DOHH2 (cell line): ENCODE results near the gene CDT1.

Source experiments
- H3F3A ChIP-seq: fragments of 200-600 bp; sonication (generic), shearing (Covaris generic); 2 replicates; pipeline ENCODE4 v1.6.0; 2016; ENCODE audit warnings: antibody characterized with exemption, mild to moderate bottlenecking; ENCODE audit not compliant: control insufficient read depth, insufficient read depth
- H3K27ac ChIP-seq: fragments of 200-600 bp; sonication (generic); 2 replicates; pipeline ENCODE4 v1.5.1; 2014; ENCODE audit warnings: low read depth, mild to moderate bottlenecking, low read length, moderate library complexity
- H3K27me3 ChIP-seq: fragments of 200-600 bp; sonication (generic); 2 replicates; pipeline ENCODE4 v1.6.1; 2014; ENCODE audit warnings: mild to moderate bottlenecking, low read length, mixed read lengths; ENCODE audit not compliant: control insufficient read depth
- H3K36me3 ChIP-seq: fragments of 200-600 bp; sonication (generic); 2 replicates; pipeline ENCODE4 v1.6.1; 2014; ENCODE audit warnings: mild to moderate bottlenecking, low read length, moderate library complexity, mixed read lengths; ENCODE audit not compliant: control insufficient read depth
- H3K4me1 ChIP-seq: fragments of 200-600 bp; sonication (generic); 2 replicates; pipeline ENCODE4 v1.6.1; 2014; ENCODE audit warnings: mild to moderate bottlenecking, low read length, mixed read lengths; ENCODE audit not compliant: control insufficient read depth
- H3K4me2 ChIP-seq: fragments of 200-600 bp; sonication (generic); 2 replicates; pipeline ENCODE4 v1.6.0; 2014; ENCODE audit warnings: mild to moderate bottlenecking, low read length, moderate library complexity
- H3K4me3 ChIP-seq: fragments of 200-600 bp; sonication (generic); 2 replicates; pipeline ENCODE4 v1.5.1; 2014; ENCODE audit warnings: mild to moderate bottlenecking, low read length, mixed read lengths
- H3K79me2 ChIP-seq: fragments of 200-600 bp; sonication (generic); 2 replicates; pipeline ENCODE4 v1.6.1; 2014; ENCODE audit warnings: mild to moderate bottlenecking, low read length, mixed read lengths; ENCODE audit not compliant: control insufficient read depth
- H3K9me2 ChIP-seq: fragments of 200-600 bp; sonication (generic); replicated peaks from 2 replicates; pipeline ENCODE4 v1.6.1; 2014; ENCODE audit warnings: mild to moderate bottlenecking, low read length, mixed read lengths; ENCODE audit not compliant: control insufficient read depth
- H3K9me3 ChIP-seq: fragments of 200-600 bp; sonication (generic); 2 replicates; pipeline ENCODE4 v1.6.1; 2014; ENCODE audit warnings: antibody characterized with exemption, low read length, mixed read lengths; ENCODE audit not compliant: control insufficient read depth, insufficient read depth
- H4K20me1 ChIP-seq: fragments of 200-600 bp; sonication (generic); 2 replicates; pipeline ENCODE4 v1.6.0; 2014; ENCODE audit warnings: low read depth, mild to moderate bottlenecking, antibody characterized with exemption, low read length, moderate library complexity; ENCODE audit not compliant: control insufficient read depth, insufficient read depth
- EZH2phosphoT487 ChIP-seq: fragments of 200-600 bp; sonication (generic); IDR thresholded peaks from 2 replicates; pipeline ENCODE4 v1.6.1; 2017; ENCODE audit warnings: borderline replicate concordance, mild to moderate bottlenecking, antibody characterized with exemption, low read length, moderate library complexity, mixed read lengths
- TF ChIP-seq, protein P1 (sequence below): fragments of 200-600 bp; sonication (generic); IDR thresholded peaks from one replicate; pipeline ENCODE4 v1.5.1; 2014; ENCODE audit warnings: antibody characterized with exemption, mild to moderate bottlenecking, low read depth, low read length; ENCODE audit not compliant: poor library complexity, severe bottlenecking

CDT1 gene

DNA sequence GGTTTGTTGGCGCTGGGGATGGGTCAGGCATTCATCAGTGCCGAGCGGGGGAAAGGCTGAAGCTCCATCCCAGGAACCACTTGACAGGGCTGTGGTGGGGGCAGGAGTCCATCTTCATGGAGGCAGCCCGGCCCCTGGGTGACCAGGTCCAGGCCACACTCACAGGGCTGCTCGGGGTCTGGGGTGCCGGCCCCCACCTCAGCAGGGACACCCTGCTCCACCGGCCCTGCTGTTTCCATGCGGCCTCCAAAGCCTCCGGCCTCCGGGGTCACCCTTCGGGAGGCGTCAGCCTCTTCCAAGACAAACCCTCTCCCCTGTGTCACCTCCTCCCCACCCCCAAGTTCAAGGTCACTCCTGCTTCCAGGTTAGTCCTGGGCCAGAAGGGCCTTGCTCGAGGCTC lies 31.1 kb downstream of the CDT1 start:
- TF ChIP-seq EZH2phosphoT487, result no peak
- TF ChIP-seq, protein P1, sequence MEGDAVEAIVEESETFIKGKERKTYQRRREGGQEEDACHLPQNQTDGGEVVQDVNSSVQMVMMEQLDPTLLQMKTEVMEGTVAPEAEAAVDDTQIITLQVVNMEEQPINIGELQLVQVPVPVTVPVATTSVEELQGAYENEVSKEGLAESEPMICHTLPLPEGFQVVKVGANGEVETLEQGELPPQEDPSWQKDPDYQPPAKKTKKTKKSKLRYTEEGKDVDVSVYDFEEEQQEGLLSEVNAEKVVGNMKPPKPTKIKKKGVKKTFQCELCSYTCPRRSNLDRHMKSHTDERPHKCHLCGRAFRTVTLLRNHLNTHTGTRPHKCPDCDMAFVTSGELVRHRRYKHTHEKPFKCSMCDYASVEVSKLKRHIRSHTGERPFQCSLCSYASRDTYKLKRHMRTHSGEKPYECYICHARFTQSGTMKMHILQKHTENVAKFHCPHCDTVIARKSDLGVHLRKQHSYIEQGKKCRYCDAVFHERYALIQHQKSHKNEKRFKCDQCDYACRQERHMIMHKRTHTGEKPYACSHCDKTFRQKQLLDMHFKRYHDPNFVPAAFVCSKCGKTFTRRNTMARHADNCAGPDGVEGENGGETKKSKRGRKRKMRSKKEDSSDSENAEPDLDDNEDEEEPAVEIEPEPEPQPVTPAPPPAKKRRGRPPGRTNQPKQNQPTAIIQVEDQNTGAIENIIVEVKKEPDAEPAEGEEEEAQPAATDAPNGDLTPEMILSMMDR, result no peak

DNA sequence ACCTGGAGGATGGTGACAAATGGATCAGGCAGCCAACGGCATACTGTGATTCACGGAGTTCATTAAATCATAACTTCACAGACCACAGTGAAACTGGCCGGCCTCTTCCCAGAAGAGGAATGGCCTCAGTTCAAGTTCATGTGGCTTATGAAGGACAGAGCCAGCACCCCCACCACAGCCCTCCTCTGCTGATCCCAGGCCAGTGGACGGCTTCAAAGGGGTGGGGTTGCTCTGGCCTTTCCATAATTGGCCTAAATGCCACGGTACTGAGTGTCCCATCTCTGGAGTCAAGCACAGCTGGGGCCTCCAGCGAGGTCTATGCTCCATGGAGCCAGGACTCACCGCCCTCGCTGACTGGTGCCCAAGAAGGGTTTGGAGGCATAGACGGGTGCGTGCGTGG lies 31.8 kb downstream of the CDT1 start:
- no peaks in the 10 kb centered on the region for H3F3A ChIP-seq

More for the DNA sequence above, 31.1 kb downstream of the CDT1 start:
- Histone ChIP-seq H3K4me1 (peaks cover 12% of the 10 kb centered on the region), H3K27ac (no peak overlapping the region), H3K79me2 (no peaks in the 10 kb centered on the region), H3K4me3 (no peak overlapping the region), H3K27me3 (no peaks in the 10 kb centered on the region), H3K9me2 (no peaks in the 10 kb centered on the region), H3K4me2 (no peak overlapping the region), H3K36me3 (no peaks in the 10 kb centered on the region), H4K20me1 (no peaks in the 10 kb centered on the region), H3K9me3 (no peaks in the 10 kb centered on the region), H3F3A (no peaks in the 10 kb centered on the region)

DNA sequence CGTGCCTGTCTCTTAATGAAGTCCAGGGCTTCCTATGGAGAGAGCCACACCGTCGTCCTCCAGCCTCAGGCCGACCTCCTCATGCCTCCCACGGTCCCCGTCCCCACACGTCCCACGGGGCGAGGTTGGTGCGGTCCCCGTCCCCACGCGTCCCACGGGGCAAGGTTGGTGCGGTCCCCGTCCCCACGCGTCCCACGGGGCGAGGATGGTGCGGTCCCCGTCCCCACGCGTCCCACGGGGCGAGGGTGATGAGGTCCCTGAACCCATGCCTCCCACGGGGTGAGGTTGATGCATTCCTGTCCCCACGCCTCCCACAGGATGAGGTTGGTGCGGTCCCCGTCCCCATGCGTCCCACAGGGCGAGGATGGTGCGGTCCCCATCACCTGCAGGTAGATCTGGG lies 32.2 kb downstream of the CDT1 start:
- H3K9me3 ChIP-seq, result no peaks in the 10 kb centered on the region
- no peaks in the 10 kb centered on the region for H3K79me2 ChIP-seq
- no peaks in the 10 kb centered on the region for H4K20me1 ChIP-seq
- H3K4me1 ChIP-seq, result peaks cover 12% of the 10 kb centered on the region
- no peak overlapping the region for H3K4me2 ChIP-seq
- no peak overlapping the region for H3K27ac ChIP-seq
- H3K27me3 ChIP-seq, result no peaks in the 10 kb centered on the region
- H3K36me3 ChIP-seq, result no peaks in the 10 kb centered on the region
- H3K4me3 ChIP-seq, result no peak overlapping the region
- no peaks in the 10 kb centered on the region for H3K9me2 ChIP-seq
- H3F3A ChIP-seq, result no peaks in the 10 kb centered on the region
- TF ChIP-seq, protein P1, result no peak
- TF ChIP-seq EZH2phosphoT487, result no peak

More for the DNA sequence above, 31.8 kb downstream of the CDT1 start:
- Histone ChIP-seq H3K4me3 (no peak overlapping the region), H3K4me2 (no peak overlapping the region), H3K4me1 (peaks cover 12% of the 10 kb centered on the region), H3K36me3 (no peaks in the 10 kb centered on the region), H3K79me2 (no peaks in the 10 kb centered on the region), H4K20me1 (no peaks in the 10 kb centered on the region), H3K27ac (no peak overlapping the region), H3K9me2 (no peaks in the 10 kb centered on the region), H3K27me3 (no peaks in the 10 kb centered on the region), H3K9me3 (no peaks in the 10 kb centered on the region)
- no peak for TF ChIP-seq EZH2phosphoT487
- TF ChIP-seq, protein P1, result no peak

DNA sequence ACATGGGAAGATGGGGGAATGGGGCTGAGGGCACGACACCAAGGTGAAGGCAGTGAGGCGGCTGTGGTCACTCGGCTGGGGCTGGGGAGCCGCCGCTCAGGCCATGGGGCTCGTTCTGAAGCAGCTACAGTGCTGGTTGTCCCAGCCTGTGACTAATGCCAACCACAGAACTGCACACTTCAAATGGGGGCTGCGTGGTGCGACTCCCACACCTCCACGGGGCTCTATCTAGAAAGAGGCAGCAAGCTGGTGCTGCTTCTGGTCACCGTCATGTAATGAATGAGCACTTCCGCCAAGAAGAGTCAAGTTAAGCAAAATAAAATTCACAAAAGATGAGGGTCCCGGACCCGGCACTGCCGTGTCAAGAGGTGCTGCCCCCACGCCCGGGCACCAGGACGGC lies 33.2 kb downstream of the CDT1 start:
- TF ChIP-seq EZH2phosphoT487, result no peak
- TF ChIP-seq, protein P1, result no peak
- no peaks in the 10 kb centered on the region for H3K27me3 ChIP-seq
- H3F3A ChIP-seq, result no peaks in the 10 kb centered on the region
- H3K9me3 ChIP-seq, result no peaks in the 10 kb centered on the region
- no peaks in the 10 kb centered on the region for H3K79me2 ChIP-seq
- H4K20me1 ChIP-seq, result no peaks in the 10 kb centered on the region
- H3K4me3 ChIP-seq, result no peak overlapping the region
- H3K4me1 ChIP-seq, result peaks cover 12% of the 10 kb centered on the region
- H3K9me2 ChIP-seq, result no peaks in the 10 kb centered on the region
- H3K4me2 ChIP-seq, result no peak overlapping the region
- no peaks in the 10 kb centered on the region for H3K36me3 ChIP-seq
- no peak overlapping the region for H3K27ac ChIP-seq
